DOHH2 (cell line): ENCODE data around the gene COA3.

ENCODE experiments used
- H3F3A ChIP-seq: fragments of 200-600 bp; sonication (generic), shearing (Covaris generic); 2 replicates; pipeline ENCODE4 v1.6.0; 2016; ENCODE audit warnings: antibody characterized with exemption, mild to moderate bottlenecking; ENCODE audit not compliant: control insufficient read depth, insufficient read depth
- H3K27ac ChIP-seq: fragments of 200-600 bp; sonication (generic); 2 replicates; pipeline ENCODE4 v1.5.1; 2014; ENCODE audit warnings: low read depth, mild to moderate bottlenecking, low read length, moderate library complexity
- H3K27me3 ChIP-seq: fragments of 200-600 bp; sonication (generic); 2 replicates; pipeline ENCODE4 v1.6.1; 2014; ENCODE audit warnings: mild to moderate bottlenecking, low read length, mixed read lengths; ENCODE audit not compliant: control insufficient read depth
- H3K36me3 ChIP-seq: fragments of 200-600 bp; sonication (generic); 2 replicates; pipeline ENCODE4 v1.6.1; 2014; ENCODE audit warnings: mild to moderate bottlenecking, low read length, moderate library complexity, mixed read lengths; ENCODE audit not compliant: control insufficient read depth
- H3K4me1 ChIP-seq: fragments of 200-600 bp; sonication (generic); 2 replicates; pipeline ENCODE4 v1.6.1; 2014; ENCODE audit warnings: mild to moderate bottlenecking, low read length, mixed read lengths; ENCODE audit not compliant: control insufficient read depth
- H3K4me2 ChIP-seq: fragments of 200-600 bp; sonication (generic); 2 replicates; pipeline ENCODE4 v1.6.0; 2014; ENCODE audit warnings: mild to moderate bottlenecking, low read length, moderate library complexity
- H3K4me3 ChIP-seq: fragments of 200-600 bp; sonication (generic); 2 replicates; pipeline ENCODE4 v1.5.1; 2014; ENCODE audit warnings: mild to moderate bottlenecking, low read length, mixed read lengths
- H3K79me2 ChIP-seq: fragments of 200-600 bp; sonication (generic); 2 replicates; pipeline ENCODE4 v1.6.1; 2014; ENCODE audit warnings: mild to moderate bottlenecking, low read length, mixed read lengths; ENCODE audit not compliant: control insufficient read depth
- H3K9me2 ChIP-seq: fragments of 200-600 bp; sonication (generic); replicated peaks from 2 replicates; pipeline ENCODE4 v1.6.1; 2014; ENCODE audit warnings: mild to moderate bottlenecking, low read length, mixed read lengths; ENCODE audit not compliant: control insufficient read depth
- H3K9me3 ChIP-seq: fragments of 200-600 bp; sonication (generic); 2 replicates; pipeline ENCODE4 v1.6.1; 2014; ENCODE audit warnings: antibody characterized with exemption, low read length, mixed read lengths; ENCODE audit not compliant: control insufficient read depth, insufficient read depth
- H4K20me1 ChIP-seq: fragments of 200-600 bp; sonication (generic); 2 replicates; pipeline ENCODE4 v1.6.0; 2014; ENCODE audit warnings: low read depth, mild to moderate bottlenecking, antibody characterized with exemption, low read length, moderate library complexity; ENCODE audit not compliant: control insufficient read depth, insufficient read depth
- CTCF ChIP-seq: fragments of 200-600 bp; sonication (generic); IDR thresholded peaks from one replicate; pipeline ENCODE4 v1.5.1; 2014; ENCODE audit warnings: antibody characterized with exemption, mild to moderate bottlenecking, low read depth, low read length; ENCODE audit not compliant: poor library complexity, severe bottlenecking
- EZH2phosphoT487 ChIP-seq: fragments of 200-600 bp; sonication (generic); IDR thresholded peaks from 2 replicates; pipeline ENCODE4 v1.6.1; 2017; ENCODE audit warnings: borderline replicate concordance, mild to moderate bottlenecking, antibody characterized with exemption, low read length, moderate library complexity, mixed read lengths

Gene COA3

GRCh38 chr17:42760652-42761581 lies 37.6 kb downstream of the COA3 start, which contains the start of gene RAMP2:
TSS of gene RAMP2 (plus strand) at chr17:42761227. CDS start at chr17:42761262, 35 bp downstream.
- H3F3A ChIP-seq: no peaks in the 10 kb centered on the region
- H3K36me3 ChIP-seq: no peaks in the 10 kb centered on the region
- TF ChIP-seq EZH2phosphoT487: no peak
- H3K9me2 ChIP-seq: no peaks in the 10 kb centered on the region
- H3K79me2 ChIP-seq: no peaks in the 10 kb centered on the region
- H3K4me3 ChIP-seq: no peak within 1 kb of the TSS
- H3K27ac ChIP-seq: no peak within 1 kb of the TSS
- peaks cover 35% of the 10 kb centered on the region for H3K27me3 ChIP-seq
- no peak within 1 kb of the TSS for H3K4me2 ChIP-seq
- H3K4me1 ChIP-seq: peaks cover 19% of the 10 kb centered on the region
- H4K20me1 ChIP-seq: no peaks in the 10 kb centered on the region
- no peaks in the 10 kb centered on the region for H3K9me3 ChIP-seq

GRCh38 chr17:42759982-42760651 lies 38.4 kb downstream of the COA3 start:
- no peak overlapping the region for H3K4me2 ChIP-seq

GRCh38 chr17:42754782-42755181 lies 43.7 kb downstream of the COA3 start:
- H3F3A ChIP-seq: no peaks in the 10 kb centered on the region
- no peaks in the 10 kb centered on the region for H3K36me3 ChIP-seq
- H3K79me2 ChIP-seq: no peaks in the 10 kb centered on the region
- H3K9me2 ChIP-seq: no peaks in the 10 kb centered on the region
- H4K20me1 ChIP-seq: no peaks in the 10 kb centered on the region
- no peaks in the 10 kb centered on the region for H3K9me3 ChIP-seq
- H3K4me3 ChIP-seq: no peak overlapping the region
- H3K27me3 ChIP-seq: peaks cover 23% of the 10 kb centered on the region
- TF ChIP-seq EZH2phosphoT487: no peak
- TF ChIP-seq CTCF: no peak
- H3K4me2 ChIP-seq: no peak overlapping the region
- peaks cover 6% of the 10 kb centered on the region for H3K4me1 ChIP-seq
- no peak overlapping the region for H3K27ac ChIP-seq

More at GRCh38 chr17:42759982-42760651, 38.4 kb downstream of the COA3 start:
- no peaks in the 10 kb centered on the region for H3K79me2 ChIP-seq
- no peaks in the 10 kb centered on the region for H3K9me3 ChIP-seq
- no peak overlapping the region for H3K4me3 ChIP-seq
- no peaks in the 10 kb centered on the region for H3K9me2 ChIP-seq
- H3K36me3 ChIP-seq: no peaks in the 10 kb centered on the region
- TF ChIP-seq EZH2phosphoT487 (no peak), CTCF (no peak)
- H3K27me3 ChIP-seq: peaks cover 38% of the 10 kb centered on the region
- H3K4me1 ChIP-seq: peaks cover 19% of the 10 kb centered on the region
- H3K27ac ChIP-seq: no peak overlapping the region
- no peaks in the 10 kb centered on the region for H3F3A ChIP-seq
- no peaks in the 10 kb centered on the region for H4K20me1 ChIP-seq

DNA sequence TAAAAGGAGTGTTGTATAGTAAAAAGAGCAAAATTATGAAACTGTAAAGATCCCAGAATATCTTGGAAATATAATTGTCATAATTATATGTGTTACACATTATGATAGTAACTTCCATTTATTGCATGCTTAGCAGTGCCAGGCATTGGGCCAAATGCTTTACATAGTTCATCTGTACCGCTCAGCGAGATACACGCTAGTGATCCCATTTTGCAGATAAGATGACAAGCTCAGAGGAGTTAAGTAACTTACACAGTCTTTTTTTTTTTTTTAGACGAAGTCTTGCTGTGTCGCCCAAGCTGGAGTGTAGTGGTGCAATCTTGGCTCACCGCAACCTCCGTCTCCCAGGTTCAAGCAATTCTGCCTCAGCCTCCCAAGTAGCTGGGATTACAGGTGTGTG lies 46.9 kb downstream of the COA3 start:
- Histone ChIP-seq H3K4me3 (no peak overlapping the region), H3K79me2 (no peaks in the 10 kb centered on the region), H3K4me2 (no peak overlapping the region), H3K4me1 (peaks cover 5% of the 10 kb centered on the region), H4K20me1 (no peaks in the 10 kb centered on the region), H3K9me3 (no peaks in the 10 kb centered on the region), H3K9me2 (no peaks in the 10 kb centered on the region), H3K27me3 (peaks cover 18% of the 10 kb centered on the region), H3K36me3 (no peaks in the 10 kb centered on the region), H3F3A (no peaks in the 10 kb centered on the region), H3K27ac (no peak overlapping the region)
- TF ChIP-seq CTCF (no peak), EZH2phosphoT487 (no peak)
